HEK293T (cell line): ENCODE results near the gene ESYT2.

ENCODE experiments used
- ARNT ChIP-seq: fragments of 450-650 bp; IDR thresholded peaks from 2 replicates; pipeline ENCODE4 v1.6.1; 2017; ENCODE audit warnings: mild to moderate bottlenecking
- BHLHE40 ChIP-seq: fragments of 450-650 bp; IDR thresholded peaks from 2 replicates; pipeline ENCODE4 v1.6.1; 2016; ENCODE audit warnings: mild to moderate bottlenecking, moderate library complexity, borderline replicate concordance
- ELF4 ChIP-seq: fragments of 450-650 bp; IDR thresholded peaks from 2 replicates; pipeline ENCODE4 v1.6.1; 2017; ENCODE audit warnings: antibody characterized with exemption
- FOXA1 ChIP-seq: fragments of 450-650 bp; IDR thresholded peaks from 2 replicates; pipeline ENCODE4 v1.6.1; 2016; ENCODE audit warnings: mild to moderate bottlenecking
- FOXK2 ChIP-seq: fragments of 450-650 bp; IDR thresholded peaks from 2 replicates; pipeline ENCODE4 v1.6.1; 2016; ENCODE audit warnings: mild to moderate bottlenecking
- FOXM1 ChIP-seq: fragments of 450-650 bp; IDR thresholded peaks from 2 replicates; pipeline ENCODE4 v1.6.1; 2017; ENCODE audit warnings: mild to moderate bottlenecking, borderline replicate concordance
- HDGF ChIP-seq: fragments of 450-650 bp; IDR thresholded peaks from 2 replicates; pipeline ENCODE4 v1.6.1; 2017; ENCODE audit warnings: antibody characterized with exemption, borderline replicate concordance
- L3MBTL2 ChIP-seq: fragments of 450-650 bp; conservative IDR thresholded peaks from 2 replicates; pipeline ENCODE4 v1.6.1; 2016; ENCODE audit warnings: mild to moderate bottlenecking
- LEF1 ChIP-seq: fragments of 450-650 bp; IDR thresholded peaks from 2 replicates; pipeline ENCODE4 v1.6.1; 2017; ENCODE audit warnings: mild to moderate bottlenecking, borderline replicate concordance
- NFRKB ChIP-seq: fragments of 450-650 bp; IDR thresholded peaks from 2 replicates; pipeline ENCODE4 v1.6.1; 2016; ENCODE audit warnings: mild to moderate bottlenecking, moderate library complexity
- SP1 ChIP-seq: fragments of 450-650 bp; IDR thresholded peaks from 2 replicates; pipeline ENCODE4 v1.6.1; 2017
- SUZ12 ChIP-seq: fragments of 450-650 bp; IDR thresholded peaks from 2 replicates; pipeline ENCODE4 v1.6.1; 2016; ENCODE audit warnings: mild to moderate bottlenecking
- TARDBP ChIP-seq: fragments of 450-650 bp; IDR thresholded peaks from 2 replicates; pipeline ENCODE4 v1.6.1; 2016
- TF ChIP-seq, protein P1 (sequence below): fragments of 450-650 bp; IDR thresholded peaks from 2 replicates; pipeline ENCODE4 v1.6.1; 2016

DNA sequence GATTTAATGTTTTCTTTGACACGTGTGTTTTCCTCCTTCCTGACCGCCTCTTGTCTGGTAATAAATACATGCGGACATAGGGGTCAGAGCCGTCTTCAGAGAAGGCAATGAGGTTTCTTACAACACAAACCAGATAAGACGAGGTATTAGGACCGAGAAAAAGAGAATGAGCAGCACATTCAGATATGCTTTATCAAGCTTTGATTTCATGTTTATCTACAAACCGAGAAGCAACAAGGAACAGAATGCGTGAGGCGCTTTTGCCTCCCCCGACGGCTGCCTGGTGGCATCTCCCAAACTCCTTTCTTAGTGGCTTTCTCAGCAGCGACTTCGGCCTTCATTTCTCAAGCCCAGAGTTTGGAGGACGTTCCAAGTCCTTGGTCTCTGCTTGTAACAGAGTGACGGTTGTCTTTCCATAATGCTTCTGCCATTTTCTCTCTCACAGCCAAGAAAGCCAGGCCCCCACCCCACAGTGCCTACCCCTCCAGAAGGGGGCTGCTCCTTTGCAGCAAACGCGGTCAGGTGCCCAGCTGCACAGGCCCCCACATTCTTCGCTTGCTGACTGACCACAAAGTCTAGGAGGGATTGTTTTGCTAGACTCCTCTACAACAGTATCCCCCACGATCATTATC is 92.1 kb downstream of the ESYT2 start:
- TF ChIP-seq SUZ12 (no peak), FOXM1 (no peak), FOXA1 (no peak), SP1 (no peak), FOXK2 (no peak), LEF1 (no peak), ARNT (no peak), BHLHE40 (no peak), NFRKB (no peak), TARDBP (no peak), HDGF (no peak), L3MBTL2 (no peak), ELF4 (no peak)
- TF ChIP-seq, protein P1, sequence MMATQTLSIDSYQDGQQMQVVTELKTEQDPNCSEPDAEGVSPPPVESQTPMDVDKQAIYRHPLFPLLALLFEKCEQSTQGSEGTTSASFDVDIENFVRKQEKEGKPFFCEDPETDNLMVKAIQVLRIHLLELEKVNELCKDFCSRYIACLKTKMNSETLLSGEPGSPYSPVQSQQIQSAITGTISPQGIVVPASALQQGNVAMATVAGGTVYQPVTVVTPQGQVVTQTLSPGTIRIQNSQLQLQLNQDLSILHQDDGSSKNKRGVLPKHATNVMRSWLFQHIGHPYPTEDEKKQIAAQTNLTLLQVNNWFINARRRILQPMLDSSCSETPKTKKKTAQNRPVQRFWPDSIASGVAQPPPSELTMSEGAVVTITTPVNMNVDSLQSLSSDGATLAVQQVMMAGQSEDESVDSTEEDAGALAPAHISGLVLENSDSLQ: no peak
